H1 (cell line): ENCODE results near the gene NCKAP1. TPM values are rescaled to one million over a fixed set of nuclear protein-coding genes. Genes with fewer than 3 reads are reported as not detected.

Source experiments
- CTCF ChIA-PET: fragments of 300-600 bp; sonication (Branson Sonifier 250); formaldehyde crosslinking; loops from one replicate; lab custom pipeline; 2021; ENCODE audit not compliant: partially characterized antibody; lab: Charles Lee
- POLR2A ChIA-PET: fragments of 300-600 bp; sonication (Branson Sonifier 250); formaldehyde crosslinking; loops from one replicate; lab custom pipeline; 2021; ENCODE audit warnings: inconsistent platforms; ENCODE audit not compliant: partially characterized antibody; lab: Charles Lee
- DNase-seq, 2 experiments: peaks; one replicate each; pipeline versions ENCODE4 v3.0.0 to v3.0.0-alpha.2; 2010 to 2022; ENCODE audit warnings: low spot score in 2 of 2, low read depth in 1 of 2, mixed read lengths in 1 of 2
- FAIRE-seq: peaks from 2 replicates; lab custom pipeline; 2011; peaks lifted over from hg19 to GRCh38; lab: Jason Lieb, UNC
- H2AFZ ChIP-seq: 2 replicates; pipeline ENCODE4 v1.8.1; 2012; ENCODE audit warnings: low read length, inconsistent platforms
- H2AK5ac ChIP-seq: 2 replicates; pipeline ENCODE4 v1.6.1; 2013; ENCODE audit warnings: low read depth, low read length
- H2BK120ac ChIP-seq: replicated peaks from 2 replicates; pipeline ENCODE3; 2013; ENCODE audit warnings: low read depth, low read length, inconsistent platforms
- H2BK12ac ChIP-seq: 2 replicates; pipeline ENCODE4 v1.6.1; 2013; ENCODE audit warnings: low read depth, low read length
- H2BK15ac ChIP-seq: 2 replicates; pipeline ENCODE4 v1.6.1; 2013; ENCODE audit warnings: low read length
- H2BK20ac ChIP-seq: 2 replicates; pipeline ENCODE4 v1.6.1; 2013; ENCODE audit warnings: low read length
- H2BK5ac ChIP-seq: 2 replicates; pipeline ENCODE4 v1.6.1; 2013; ENCODE audit warnings: low read depth, low read length
- H3K14ac ChIP-seq: 2 replicates; pipeline ENCODE4 v1.6.1; 2013; ENCODE audit warnings: inconsistent platforms; ENCODE audit not compliant: insufficient read length
- H3K18ac ChIP-seq: 2 replicates; pipeline ENCODE4 v1.6.1; 2013; ENCODE audit warnings: low read length; ENCODE audit errors: extremely low read depth
- H3K23ac ChIP-seq: 2 replicates; pipeline ENCODE4 v1.6.1; 2013; ENCODE audit warnings: inconsistent platforms; ENCODE audit not compliant: insufficient read length
- H3K23me2 ChIP-seq: 2 replicates; pipeline ENCODE4 v1.6.1; 2013; ENCODE audit warnings: low read depth, low read length
- H3K27ac ChIP-seq: 2 replicates; pipeline ENCODE4 v1.6.1; 2011; ENCODE audit warnings: low read depth, low read length, inconsistent platforms
- H3K27me3 ChIP-seq, 4 experiments: replicated peaks in 1 of 4; 1 replicate in 1 of 4; 2 replicates in 3 of 4; pipeline versions ENCODE4 v1.6.1 to v1.8.1; 2011 to 2013; ENCODE audit warnings: low read length in 3 of 4, mild to moderate bottlenecking in 3 of 4, inconsistent platforms in 2 of 4, mixed read lengths in 2 of 4, moderate library complexity in 1 of 4; ENCODE audit not compliant: control insufficient read depth in 3 of 4, insufficient read depth in 3 of 4; ENCODE audit errors: extremely low read depth in 1 of 4
- H3K36me3 ChIP-seq, 4 experiments: 2 replicates each; pipeline versions ENCODE4 v1.6.1 to v1.8.1; 2011 to 2013; ENCODE audit warnings: mild to moderate bottlenecking in 4 of 4, low read length in 3 of 4, moderate library complexity in 2 of 4, control low read depth in 1 of 4, inconsistent platforms in 1 of 4; ENCODE audit not compliant: insufficient read depth in 4 of 4, control insufficient read depth in 2 of 4
- H3K4ac ChIP-seq: replicated peaks from 2 replicates; pipeline ENCODE3; 2013; ENCODE audit warnings: low read length, low read depth, mixed read lengths, inconsistent platforms; ENCODE audit not compliant: insufficient read length
- H3K4me1 ChIP-seq, 4 experiments: replicated peaks in 1 of 4; 1 replicate in 1 of 4; 2 replicates in 3 of 4; pipeline versions ENCODE4 v1.6.1 to v1.8.1; 2011 to 2013; ENCODE audit warnings: low read length in 3 of 4, inconsistent platforms in 2 of 4, mixed read lengths in 1 of 4; ENCODE audit not compliant: insufficient read depth in 4 of 4, control insufficient read depth in 3 of 4
- H3K4me2 ChIP-seq, 2 experiments: 2 replicates each; pipeline versions ENCODE4 v1.6.1 to v1.8.1; 2011 to 2013; ENCODE audit warnings: low read depth in 2 of 2, low read length in 2 of 2, control low read depth in 1 of 2, inconsistent platforms in 1 of 2, mild to moderate bottlenecking in 1 of 2; ENCODE audit not compliant: insufficient read depth in 1 of 2
- H3K4me3 ChIP-seq, 4 experiments: fragments of 200-600, 300-600 bp in 1 of 4; sonication (generic), shearing (Covaris generic), sonication (Bioruptor Twin) in 1 of 4; 2 replicates each; pipeline versions ENCODE4 v1.5.1 to v1.8.1; 2011 to 2016; ENCODE audit warnings: low read length in 4 of 4, low read depth in 3 of 4, control low read depth in 2 of 4, inconsistent platforms in 2 of 4, mild to moderate bottlenecking in 2 of 4, mixed read lengths in 1 of 4, moderate library complexity in 1 of 4; ENCODE audit not compliant: insufficient read depth in 2 of 4; ENCODE audit errors: extremely low read depth in 1 of 4
- H3K56ac ChIP-seq: replicated peaks from 2 replicates; pipeline ENCODE3; 2013; ENCODE audit warnings: low read depth, mild to moderate bottlenecking, mixed read lengths, low read length, inconsistent platforms; ENCODE audit not compliant: insufficient read length
- H3K79me1 ChIP-seq: 2 replicates; pipeline ENCODE4 v1.6.1; 2013; ENCODE audit warnings: low read depth, low read length, control low read depth
- H3K79me2 ChIP-seq, 2 experiments: 2 replicates each; pipeline versions ENCODE4 v1.6.1 to v1.8.1; 2012 to 2013; ENCODE audit warnings: low read length in 2 of 2, mild to moderate bottlenecking in 2 of 2, inconsistent platforms in 1 of 2; ENCODE audit not compliant: insufficient read depth in 2 of 2, control insufficient read depth in 1 of 2
- H3K9ac ChIP-seq, 4 experiments: replicated peaks in 1 of 4; 1 replicate in 1 of 4; 2 replicates in 3 of 4; pipeline versions ENCODE4 v1.6.1 to v1.8.1; 2011 to 2013; ENCODE audit warnings: low read depth in 3 of 4, low read length in 3 of 4, control low read depth in 2 of 4, mild to moderate bottlenecking in 2 of 4, moderate library complexity in 2 of 4, inconsistent platforms in 1 of 4; ENCODE audit errors: extremely low read depth in 1 of 4
- H3K9me3 ChIP-seq, 2 experiments: 2 replicates each; pipeline versions ENCODE4 v1.6.1 to v1.8.1; 2012 to 2013; ENCODE audit warnings: mild to moderate bottlenecking in 2 of 2, moderate library complexity in 2 of 2, control low read depth in 1 of 2, inconsistent platforms in 1 of 2, low read depth in 1 of 2, low read length in 1 of 2, mixed read lengths in 1 of 2; ENCODE audit not compliant: insufficient read depth in 2 of 2
- H4K20me1 ChIP-seq, 2 experiments: replicated peaks in 1 of 2; 2 replicates each; pipeline versions ENCODE3 to v1.8.1; 2011 to 2013; ENCODE audit warnings: inconsistent platforms in 2 of 2, low read length in 2 of 2, mild to moderate bottlenecking in 1 of 2; ENCODE audit not compliant: insufficient read depth in 2 of 2, control insufficient read depth in 1 of 2
- H4K5ac ChIP-seq: 2 replicates; pipeline ENCODE4 v1.6.1; 2013; ENCODE audit warnings: low read length, low read depth, mixed read lengths, inconsistent platforms; ENCODE audit not compliant: insufficient read length
- H4K8ac ChIP-seq: 2 replicates; pipeline ENCODE4 v1.8.0; 2013; ENCODE audit warnings: mild to moderate bottlenecking, moderate library complexity, low read length, inconsistent platforms; ENCODE audit not compliant: insufficient read depth; ENCODE audit errors: extremely low read depth
- H4K91ac ChIP-seq: replicated peaks from 2 replicates; pipeline ENCODE3; 2013; ENCODE audit warnings: low read length, mixed read lengths, inconsistent platforms; ENCODE audit not compliant: insufficient read length
- EZH2 ChIP-seq: fragments of 200-600 bp; sonication (generic); IDR thresholded peaks from 2 replicates; pipeline ENCODE4 v1.7.1; 2012; ENCODE audit warnings: low read depth, mild to moderate bottlenecking, moderate library complexity, low read length, inconsistent platforms; ENCODE audit not compliant: severe bottlenecking
- KDM4A ChIP-seq: IDR thresholded peaks from one replicate; pipeline ENCODE4 v1.7.1; 2012; ENCODE audit warnings: low read depth, mild to moderate bottlenecking, moderate library complexity, low read length, inconsistent platforms; ENCODE audit not compliant: severe bottlenecking
- KDM5A ChIP-seq: fragments of 200-600 bp; IDR thresholded peaks from 2 replicates; pipeline ENCODE4 v1.7.1; 2012; ENCODE audit warnings: mild to moderate bottlenecking, low read length, inconsistent platforms, mixed read lengths
- MAFK ChIP-seq: IDR thresholded peaks from 2 replicates; pipeline ENCODE4 v1.6.1; 2012; ENCODE audit warnings: low read depth, mild to moderate bottlenecking, improper control_type of control experiment, low read length
- NANOG ChIP-seq: IDR thresholded peaks from 2 replicates; pipeline ENCODE4 v1.6.1; 2011; ENCODE audit warnings: low read length, low read depth, mild to moderate bottlenecking, inconsistent platforms; ENCODE audit not compliant: insufficient read depth, poor library complexity, severe bottlenecking
- POLR2A ChIP-seq, 2 experiments: IDR thresholded peaks; 1 replicate in 1 of 2; 2 replicates in 1 of 2; pipeline ENCODE4 v1.6.1; 2011; ENCODE audit warnings: low read depth in 2 of 2, low read length in 2 of 2, mild to moderate bottlenecking in 2 of 2; ENCODE audit errors: control extremely low read depth in 1 of 2
- POLR2AphosphoS5 ChIP-seq: IDR thresholded peaks from 2 replicates; pipeline ENCODE4 v1.6.1; 2011; ENCODE audit warnings: low read depth, low read length
- RAD21 ChIP-seq, 2 experiments: IDR thresholded peaks in 1 of 2; conservative IDR thresholded peaks in 1 of 2; 2 replicates each; pipeline ENCODE4 v1.6.1; 2011; ENCODE audit warnings: low read depth in 2 of 2, low read length in 2 of 2, improper control_type of control experiment in 1 of 2, inconsistent platforms in 1 of 2, mild to moderate bottlenecking in 1 of 2, moderate library complexity in 1 of 2
- SIN3A ChIP-seq, 2 experiments: IDR thresholded peaks in 1 of 2; conservative IDR thresholded peaks in 1 of 2; 2 replicates each; pipeline ENCODE4 v1.6.1; 2011 to 2012; ENCODE audit warnings: low read length in 2 of 2, improper control_type of control experiment in 1 of 2, low read depth in 1 of 2, mild to moderate bottlenecking in 1 of 2
- SP1 ChIP-seq: IDR thresholded peaks from 2 replicates; pipeline ENCODE4 v1.6.1; 2011; ENCODE audit warnings: low read depth, low read length
- SP2 ChIP-seq: IDR thresholded peaks from 2 replicates; pipeline ENCODE4 v1.6.1; 2012; ENCODE audit warnings: mild to moderate bottlenecking, low read length, inconsistent platforms
- TBP ChIP-seq: IDR thresholded peaks from 2 replicates; pipeline ENCODE4 v1.6.1; 2011; ENCODE audit warnings: low read depth, low read length, improper control_type of control experiment
- WGBS, 2 experiments: shearing (Covaris generic) in 1 of 2; methylation state at CpG; one replicate each; pipeline versions ENCODE4 v1.1.6 to v1.1.7; 2013 to 2015; ENCODE audit warnings: low lambda C conversion rate in 2 of 2, mixed read lengths in 2 of 2, inconsistent platforms in 1 of 2, low coverage in 1 of 2, missing lambda C conversion rate in 1 of 2; ENCODE audit not compliant: insufficient replicate concordance in 2 of 2, insufficient coverage in 1 of 2, insufficient read length in 1 of 2; ENCODE audit errors: extremely low coverage in 1 of 2, missing lambda C conversion rate in 1 of 2; 5-methylcytosine and 5-hydroxymethylcytosine counted together
- polyA plus RNA-seq, 7 experiments: library from polyadenylated mRNA; depleted of rRNA in 3 of 7; stranded (reverse) in 5 of 7; unstranded in 2 of 7; fragments of >200 nt in 5 of 7; fragments of 200-250 nt in 2 of 7; gene quantifications; 1 replicate in 5 of 7; 2 replicates in 1 of 7; 4 replicates in 1 of 7; pipeline versions ENCODE4 v1.2.1 to v1.2.3, GENCODE V29; 2011 to 2013; ENCODE audit warnings: missing spikeins in 2 of 7, mixed read lengths in 2 of 7
- total RNA-seq: library from RNA; stranded (reverse); fragmentation: NEBNext Ultra II Directional; extraction: Animal tissue kit (Norgen Biotek cat#: 25700); gene quantifications from 2 replicates; pipeline ENCODE4 v1.2.1, GENCODE V29; 2021

Gene NCKAP1
- total and polyA plus RNA-seq, 2 of the 8 experiments (the other 6 are each of a cell fraction or from before 2014, with no cell fraction given) = 90.8 to 173 TPM

GRCh38 chr2:182949052-182949451 lies 89.2 kb downstream of the NCKAP1 start:
- no peak for FAIRE-seq
- H3K27me3 ChIP-seq = no peaks in the 10 kb centered on the region
- DNase-seq = no peak
- H3K79me2 ChIP-seq = no peaks in the 10 kb centered on the region
- WGBS, 2 experiments = 95% methylated on average over 4 of the region's 4 CpGs; no CpG with 5 or more reads in 1 of the 2 experiments
- H2BK5ac ChIP-seq = no peak overlapping the region
- H4K91ac ChIP-seq = no peak overlapping the region
- no peak overlapping the region for H3K56ac ChIP-seq
- H3K14ac ChIP-seq = no peak overlapping the region
- no peak overlapping the region for H3K9ac ChIP-seq
- H3K79me1 ChIP-seq = 0 out of 2 replicates have a peak, but pooled peaks cover 2% of the 10 kb centered on the region
- H2AK5ac ChIP-seq = no peak overlapping the region
- H3K23me2 ChIP-seq = no peaks in the 10 kb centered on the region
- no peak overlapping the region for H3K4ac ChIP-seq
- H2AFZ ChIP-seq = no peak overlapping the region
- H2BK15ac ChIP-seq = no peak overlapping the region
- no peak overlapping the region for H3K27ac ChIP-seq
- no peak overlapping the region for H2BK20ac ChIP-seq
- CTCF ChIA-PET = interaction anchor here (1.0 to 1.9 kb wide), 5 partner anchors 10 to 186 kb away, joined by 3 to 6 read pairs (median 5); no protein-coding TSS in a partner anchor
- POLR2A ChIA-PET = no interaction called here
- no peaks in the 10 kb centered on the region for H3K4me1 ChIP-seq
- no peaks in the 10 kb centered on the region for H4K20me1 ChIP-seq
- H2BK12ac ChIP-seq = no peak overlapping the region
- H3K4me3 ChIP-seq = no peak overlapping the region
- H2BK120ac ChIP-seq = no peak overlapping the region
- peaks cover 0 to 60% (median 16%) of the 10 kb centered on the region in 4 experiments; a peak in 5 of 8 replicates for H3K36me3 ChIP-seq
- no peak overlapping the region for H3K4me2 ChIP-seq
- H3K23ac ChIP-seq = no peak overlapping the region
- H4K5ac ChIP-seq = no peak overlapping the region
- no peaks in the 10 kb centered on the region for H3K9me3 ChIP-seq
- H3K18ac ChIP-seq = no peak overlapping the region
- H4K8ac ChIP-seq = no peak overlapping the region
- TF ChIP-seq EZH2 (no peak), MAFK (no peak), NANOG (no peak), SP1 (no peak), POLR2AphosphoS5 (no peak), SIN3A (conservative IDR thresholded peaks at IDR 0.05 in 1 of 2, IDR thresholded peaks at IDR 0.05 in 1 of 2; ENCODE audit: low read depth in 1 of 2, low read length in 2 of 2) (no peak), TBP (no peak), SP2 (no peak), RAD21 (IDR thresholded peaks at IDR 0.05 in 1 of 2, conservative IDR thresholded peaks at IDR 0.05 in 1 of 2; ENCODE audit: low read depth in 2 of 2, low read length in 2 of 2) (no peak), KDM4A (no peak), POLR2A (IDR thresholded peaks at IDR 0.05; ENCODE audit: control extremely low read depth in 1 of 2, low read depth in 2 of 2, low read length in 2 of 2) (no peak), KDM5A (no peak)
